Measurements from ENCODE around the gene CYP4F2.

The CYP4F2 gene

DNA sequence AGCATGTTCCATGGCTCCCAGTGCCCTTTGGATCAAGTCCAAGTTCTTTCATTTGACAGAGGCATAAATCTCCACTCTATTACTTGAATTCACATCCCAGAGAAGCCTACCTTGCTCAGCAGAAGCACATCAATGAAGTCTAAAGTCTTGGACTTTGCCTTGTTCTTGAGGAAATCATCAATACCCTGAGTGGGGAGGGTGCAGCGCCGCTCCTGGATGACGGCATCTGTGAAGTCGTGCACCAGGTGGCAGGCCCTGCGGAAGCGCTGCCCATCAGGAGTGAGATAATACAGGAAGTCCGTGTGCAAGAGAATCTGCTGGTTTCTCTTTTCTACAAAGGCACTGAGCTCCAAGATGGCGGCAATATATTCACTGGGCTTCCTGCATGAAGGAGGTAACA lies 25.8 kb upstream of the CYP4F2 start:
- Histone ChIP-seq H3K4me1 (ENCODE audit: insufficient read depth, low read length) (no peaks in the 10 kb centered on the region), H3K4me3 (ENCODE audit: low read depth in 1 of 2, low read length in 2 of 2) (no peak overlapping the region), H3K4me2 (ENCODE audit: insufficient read depth, low read length) (no peak overlapping the region), H3K27me3 (ENCODE audit: insufficient read depth, low read length, poor library complexity) (no peaks in the 10 kb centered on the region), H3K79me2 (ENCODE audit: insufficient read depth, low read length) (no peaks in the 10 kb centered on the region), H3K36me3 (ENCODE audit: insufficient read depth, low read length) (no peaks in the 10 kb centered on the region), H3K9ac (ENCODE audit: low read depth, low read length) (no peak overlapping the region), H3K27ac (ENCODE audit: low read length) (no peak overlapping the region), H3K9me3 (ENCODE audit: insufficient read depth, low read length, severe bottlenecking) (no peaks in the 10 kb centered on the region), H4K20me1 (ENCODE audit: insufficient read depth, low read length) (no peaks in the 10 kb centered on the region), H2AFZ (ENCODE audit: low read depth, low read length) (no peak overlapping the region)
- no peak for DNase-seq
- no peak for TF ChIP-seq EZH2 (IDR thresholded peaks at IDR 0.05; ENCODE audit: borderline replicate concordance, low read depth, low read length, severe bottlenecking)
- TF ChIP-seq, protein P1, sequence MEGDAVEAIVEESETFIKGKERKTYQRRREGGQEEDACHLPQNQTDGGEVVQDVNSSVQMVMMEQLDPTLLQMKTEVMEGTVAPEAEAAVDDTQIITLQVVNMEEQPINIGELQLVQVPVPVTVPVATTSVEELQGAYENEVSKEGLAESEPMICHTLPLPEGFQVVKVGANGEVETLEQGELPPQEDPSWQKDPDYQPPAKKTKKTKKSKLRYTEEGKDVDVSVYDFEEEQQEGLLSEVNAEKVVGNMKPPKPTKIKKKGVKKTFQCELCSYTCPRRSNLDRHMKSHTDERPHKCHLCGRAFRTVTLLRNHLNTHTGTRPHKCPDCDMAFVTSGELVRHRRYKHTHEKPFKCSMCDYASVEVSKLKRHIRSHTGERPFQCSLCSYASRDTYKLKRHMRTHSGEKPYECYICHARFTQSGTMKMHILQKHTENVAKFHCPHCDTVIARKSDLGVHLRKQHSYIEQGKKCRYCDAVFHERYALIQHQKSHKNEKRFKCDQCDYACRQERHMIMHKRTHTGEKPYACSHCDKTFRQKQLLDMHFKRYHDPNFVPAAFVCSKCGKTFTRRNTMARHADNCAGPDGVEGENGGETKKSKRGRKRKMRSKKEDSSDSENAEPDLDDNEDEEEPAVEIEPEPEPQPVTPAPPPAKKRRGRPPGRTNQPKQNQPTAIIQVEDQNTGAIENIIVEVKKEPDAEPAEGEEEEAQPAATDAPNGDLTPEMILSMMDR (IDR thresholded peaks at IDR 0.05; ENCODE audit: borderline replicate concordance, extremely low read depth, low read length, poor library complexity, severe bottlenecking) = no peak
- no peak for ATAC-seq (ENCODE audit: insufficient read depth, low read depth)

DNA sequence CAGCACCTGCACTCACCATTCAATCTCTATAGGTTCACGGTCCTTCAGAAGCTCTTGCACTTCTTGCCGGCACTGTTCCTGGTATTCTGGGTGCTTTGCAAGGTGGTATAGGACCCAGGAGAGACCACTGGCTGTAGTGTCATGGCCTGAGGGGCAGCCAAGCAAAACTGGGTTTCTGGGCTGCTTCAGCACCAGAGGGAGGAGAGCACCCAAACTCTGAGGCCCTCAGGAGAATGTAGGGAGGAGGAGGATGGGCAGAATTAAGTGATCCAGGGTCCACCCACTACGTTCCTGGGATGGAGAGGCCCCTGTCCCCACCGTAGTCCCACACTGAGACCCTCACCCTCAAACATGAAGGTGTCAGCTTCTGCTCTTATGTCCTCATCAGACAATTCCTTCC lies 24.1 kb upstream of the CYP4F2 start:
- Histone ChIP-seq H3K4me2 (ENCODE audit: insufficient read depth, low read length) (no peak overlapping the region), H3K9me3 (ENCODE audit: insufficient read depth, low read length, severe bottlenecking) (no peaks in the 10 kb centered on the region), H2AFZ (ENCODE audit: low read depth, low read length) (no peak overlapping the region), H3K4me1 (ENCODE audit: insufficient read depth, low read length) (no peaks in the 10 kb centered on the region), H3K9ac (ENCODE audit: low read depth, low read length) (no peak overlapping the region), H3K36me3 (ENCODE audit: insufficient read depth, low read length) (no peaks in the 10 kb centered on the region), H3K27me3 (ENCODE audit: insufficient read depth, low read length, poor library complexity) (no peaks in the 10 kb centered on the region), H3K4me3 (ENCODE audit: low read depth in 1 of 2, low read length in 2 of 2) (no peak overlapping the region), H3K79me2 (ENCODE audit: insufficient read depth, low read length) (no peaks in the 10 kb centered on the region), H4K20me1 (ENCODE audit: insufficient read depth, low read length) (no peaks in the 10 kb centered on the region), H3K27ac (ENCODE audit: low read length) (no peak overlapping the region)
- ATAC-seq (ENCODE audit: insufficient read depth, low read depth) (no peak), DNase-seq (no peak)
- no peak for TF ChIP-seq EZH2 (IDR thresholded peaks at IDR 0.05; ENCODE audit: borderline replicate concordance, low read depth, low read length, severe bottlenecking)
- TF ChIP-seq, protein P1 (IDR thresholded peaks at IDR 0.05; ENCODE audit: borderline replicate concordance, extremely low read depth, low read length, poor library complexity, severe bottlenecking) = no peak

DNA sequence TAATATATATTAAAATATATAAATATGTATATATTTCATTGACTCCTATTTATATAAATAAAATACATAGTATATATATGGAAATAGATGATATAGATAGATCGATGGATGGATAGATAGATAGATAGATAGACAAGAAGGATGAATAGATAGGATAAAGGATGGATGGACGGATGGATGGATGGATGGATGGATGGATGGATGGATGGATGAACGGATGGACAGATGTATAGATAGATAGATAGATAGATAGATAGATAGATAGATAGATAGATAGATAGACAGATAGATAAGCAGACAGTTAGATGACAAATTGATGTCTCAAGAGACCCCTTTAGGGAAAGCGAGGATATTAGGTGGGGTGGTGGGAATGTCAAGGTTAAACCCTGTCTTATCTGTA lies 21.4 kb upstream of the CYP4F2 start:
- Histone ChIP-seq H2AFZ (ENCODE audit: low read depth, low read length) (no peak overlapping the region), H3K79me2 (ENCODE audit: insufficient read depth, low read length) (no peaks in the 10 kb centered on the region), H3K36me3 (ENCODE audit: insufficient read depth, low read length) (no peaks in the 10 kb centered on the region), H3K27me3 (ENCODE audit: insufficient read depth, low read length, poor library complexity) (no peaks in the 10 kb centered on the region), H3K9me3 (ENCODE audit: insufficient read depth, low read length, severe bottlenecking) (peaks cover 4% of the 10 kb centered on the region), H4K20me1 (ENCODE audit: insufficient read depth, low read length) (no peaks in the 10 kb centered on the region), H3K4me1 (ENCODE audit: insufficient read depth, low read length) (no peaks in the 10 kb centered on the region), H3K4me2 (ENCODE audit: insufficient read depth, low read length) (no peak overlapping the region), H3K4me3 (ENCODE audit: low read depth in 1 of 2, low read length in 2 of 2) (no peak overlapping the region), H3K9ac (ENCODE audit: low read depth, low read length) (no peak overlapping the region), H3K27ac (ENCODE audit: low read length) (no peak overlapping the region)
- TF ChIP-seq, protein P1 (IDR thresholded peaks at IDR 0.05; ENCODE audit: borderline replicate concordance, extremely low read depth, low read length, poor library complexity, severe bottlenecking) = no peak
- no peak for TF ChIP-seq EZH2 (IDR thresholded peaks at IDR 0.05; ENCODE audit: borderline replicate concordance, low read depth, low read length, severe bottlenecking)
- no peak for DNase-seq
- ATAC-seq (ENCODE audit: insufficient read depth, low read depth) = no peak

DNA sequence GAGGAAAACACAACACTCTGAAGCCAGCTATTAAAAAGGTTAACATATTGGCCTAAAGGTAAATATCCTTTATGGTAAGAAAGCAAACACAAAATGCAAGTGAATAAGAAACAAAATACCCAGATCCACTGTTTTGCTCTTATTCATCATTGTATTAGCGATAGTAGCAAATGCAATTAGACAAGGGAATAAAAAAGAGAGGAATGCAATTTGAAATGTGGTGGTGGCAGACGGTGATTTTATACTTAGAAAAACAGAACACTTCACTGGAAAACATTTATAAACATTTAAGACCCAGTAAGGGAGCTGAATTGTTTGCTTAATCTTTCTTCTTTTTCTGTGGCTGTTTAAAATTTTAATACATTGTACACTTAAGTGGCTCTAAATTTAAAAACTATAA lies 17.2 kb upstream of the CYP4F2 start:
- Histone ChIP-seq H4K20me1 (ENCODE audit: insufficient read depth, low read length) (no peaks in the 10 kb centered on the region), H3K27me3 (ENCODE audit: insufficient read depth, low read length, poor library complexity) (peaks cover 5% of the 10 kb centered on the region), H3K9ac (ENCODE audit: low read depth, low read length) (no peak overlapping the region), H3K4me1 (ENCODE audit: insufficient read depth, low read length) (no peaks in the 10 kb centered on the region), H3K27ac (ENCODE audit: low read length) (no peak overlapping the region), H3K79me2 (ENCODE audit: insufficient read depth, low read length) (no peaks in the 10 kb centered on the region), H3K9me3 (ENCODE audit: insufficient read depth, low read length, severe bottlenecking) (peaks cover 4% of the 10 kb centered on the region), H3K4me3 (ENCODE audit: low read depth in 1 of 2, low read length in 2 of 2) (no peak overlapping the region), H2AFZ (ENCODE audit: low read depth, low read length) (no peak overlapping the region), H3K4me2 (ENCODE audit: insufficient read depth, low read length) (no peak overlapping the region), H3K36me3 (ENCODE audit: insufficient read depth, low read length) (no peaks in the 10 kb centered on the region)
- ATAC-seq (ENCODE audit: insufficient read depth, low read depth) = no peak
- TF ChIP-seq, protein P1 (IDR thresholded peaks at IDR 0.05; ENCODE audit: borderline replicate concordance, extremely low read depth, low read length, poor library complexity, severe bottlenecking) = no peak
- TF ChIP-seq EZH2 (IDR thresholded peaks at IDR 0.05; ENCODE audit: borderline replicate concordance, low read depth, low read length, severe bottlenecking) = no peak
- no peak for DNase-seq

All from DND-41 (cell line).